Measurements from ENCODE around the gene EREG.
"Not testable (repeated sequence)": the region's sequence is repeated elsewhere in the genome, so short reads cannot be mapped to it uniquely, and the experiment has no call there.

Gene EREG

DNA sequence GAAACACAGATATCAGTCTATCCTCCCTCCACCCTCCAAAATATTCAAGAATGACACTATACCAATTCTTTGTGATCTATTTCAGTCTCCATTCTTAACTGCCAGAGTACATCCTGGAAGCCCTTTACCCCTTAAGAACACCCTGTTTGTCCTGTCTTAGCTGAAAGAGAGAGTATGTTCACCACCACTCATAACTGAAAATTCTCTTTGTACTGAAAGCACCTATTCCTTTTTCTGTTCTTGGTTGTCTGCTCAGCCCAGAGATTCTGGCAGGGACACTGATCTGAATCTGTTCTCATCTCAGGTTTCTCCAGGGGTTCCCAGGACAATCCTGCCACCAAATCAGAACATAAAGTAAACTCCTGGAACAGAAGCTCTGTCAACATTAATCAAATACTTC lies 25.4 kb upstream of the EREG start:
- no peak for DNase-seq (ENCODE audit: low read depth)
- H3K4me3 ChIP-seq (ENCODE audit: low read depth, low read length) = no peak overlapping the region

- not testable (repeated sequence) for H3K4me3 ChIP-seq (ENCODE audit: low read depth, low read length); DNase-seq (ENCODE audit: low read depth)
Measured at GRCh38 chr4:74340421-74340820, 24.5 kb upstream of the EREG start.

GRCh38 chr4:74344031-74344430 lies 20.9 kb upstream of the EREG start:
- no peak overlapping the region for H3K4me3 ChIP-seq (ENCODE audit: low read depth, low read length)
- DNase-seq (ENCODE audit: low read depth) = no peak

GRCh38 chr4:74353858-74354257 lies 11.1 kb upstream of the EREG start:
- DNase-seq (ENCODE audit: low read depth) = no peak
- H3K4me3 ChIP-seq (ENCODE audit: low read depth, low read length) = no peak overlapping the region

DNA sequence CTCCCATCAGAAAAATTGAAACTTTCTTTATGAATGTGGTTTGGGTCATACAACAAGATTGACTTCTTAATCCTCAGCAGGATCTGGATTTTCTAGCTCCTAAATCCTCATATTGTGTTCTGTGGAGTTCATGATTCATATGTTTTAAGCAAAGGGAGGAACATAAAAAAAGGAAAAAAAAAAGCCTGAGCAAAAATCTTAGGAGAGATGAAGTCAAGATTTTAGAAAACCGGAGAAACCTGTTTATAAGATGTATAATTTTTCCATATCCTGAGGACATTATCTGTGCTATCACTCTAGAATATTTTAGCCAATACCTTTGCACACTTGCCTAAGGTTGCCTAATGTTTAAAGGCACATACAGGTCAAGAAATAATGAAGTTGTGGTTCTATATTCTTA lies 7.0 kb upstream of the EREG start:
- no peak for DNase-seq (ENCODE audit: low read depth)

DNA sequence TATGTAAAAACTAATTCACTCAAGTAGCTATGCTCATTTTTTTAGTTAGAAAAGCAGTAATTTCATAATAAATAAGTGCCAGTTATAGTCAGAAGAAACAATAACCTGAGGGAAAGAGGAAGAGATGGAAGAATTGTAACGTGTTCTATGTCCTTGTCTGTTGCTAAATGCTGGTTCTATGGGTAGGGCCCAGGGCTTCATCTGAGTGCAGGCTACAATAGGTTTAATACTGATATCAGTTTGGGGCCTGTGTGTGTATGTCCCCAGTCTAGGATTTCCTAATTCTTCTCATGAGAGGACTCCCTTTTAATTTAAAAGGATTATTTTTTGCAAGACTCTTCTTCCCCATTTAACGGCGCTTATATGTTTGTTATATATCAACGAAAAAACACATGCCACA lies 3.3 kb upstream of the EREG start:
- no peak overlapping the region for H3K4me3 ChIP-seq (ENCODE audit: low read depth, low read length)
- no peak for DNase-seq (ENCODE audit: low read depth)

More for the DNA sequence above, 7.0 kb upstream of the EREG start:
- H3K4me3 ChIP-seq (ENCODE audit: low read depth, low read length) = no peak overlapping the region

DNA sequence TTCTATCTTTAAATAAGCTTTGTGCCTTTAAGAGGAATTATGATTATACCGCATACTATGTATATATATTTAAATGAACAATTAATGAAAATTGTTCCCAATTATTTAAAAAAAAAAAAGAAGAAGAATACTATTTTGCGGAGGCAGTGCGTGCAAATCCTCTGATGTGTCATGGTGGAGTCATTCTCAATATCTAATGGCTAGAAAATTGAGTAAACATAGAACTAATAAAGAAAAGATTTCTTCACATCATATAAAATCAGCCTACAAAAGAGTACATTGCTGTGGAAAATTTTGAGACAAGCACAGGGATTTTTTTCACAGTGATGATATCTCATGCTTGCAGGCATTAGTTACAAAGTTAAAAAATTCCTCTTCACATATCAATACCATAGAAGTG lies 2.6 kb upstream of the EREG start:
- H3K4me3 ChIP-seq (ENCODE audit: low read depth, low read length) = no peak overlapping the region
- DNase-seq (ENCODE audit: low read depth) = no peak

DNA sequence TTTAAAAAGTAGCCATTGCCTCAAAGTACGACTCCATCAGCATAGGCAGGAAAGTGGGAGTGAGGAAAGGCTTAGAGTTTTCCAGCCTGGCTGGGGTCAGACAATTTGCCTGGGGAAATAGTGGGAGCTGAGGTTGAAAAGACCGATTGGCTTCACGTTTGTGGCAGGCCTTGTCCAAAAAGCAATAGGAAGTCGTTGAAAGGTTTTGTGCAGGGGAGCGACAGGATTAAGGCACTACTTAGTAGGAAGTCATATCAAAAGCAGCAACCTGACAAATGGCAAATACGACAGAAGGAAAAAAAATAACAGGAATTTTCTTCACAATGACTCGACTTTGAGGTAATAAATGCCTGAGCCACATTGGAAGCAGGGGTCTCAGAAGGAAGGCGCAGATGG lies 691 bp upstream of the EREG start:
- no peak overlapping the region for H3K4me3 ChIP-seq (ENCODE audit: low read depth, low read length)
- DNase-seq (ENCODE audit: low read depth) = no peak

- peak overlapping the region; percentile 55 for H3K4me3 ChIP-seq (ENCODE audit: low read depth, low read length)
- DNase-seq (ENCODE audit: low read depth) = no peak
Measured at GRCh38 chr4:74365761-74366160, 816 bp downstream of the EREG start.

GRCh38 chr4:74366367-74366911 lies 1.5 kb downstream of the EREG start:
- H3K4me3 ChIP-seq (ENCODE audit: low read depth, low read length) = no peak overlapping the region
- DNase-seq (ENCODE audit: low read depth) = no peak

GRCh38 chr4:74367656-74368290 lies 2.8 kb downstream of the EREG start:
- H3K4me3 ChIP-seq (ENCODE audit: low read depth, low read length) = no peak overlapping the region
- DNase-seq (ENCODE audit: low read depth) = no peak

GRCh38 chr4:74368596-74368995 lies 3.7 kb downstream of the EREG start:
- no peak overlapping the region for H3K4me3 ChIP-seq (ENCODE audit: low read depth, low read length)
- DNase-seq (ENCODE audit: low read depth) = no peak

DNA sequence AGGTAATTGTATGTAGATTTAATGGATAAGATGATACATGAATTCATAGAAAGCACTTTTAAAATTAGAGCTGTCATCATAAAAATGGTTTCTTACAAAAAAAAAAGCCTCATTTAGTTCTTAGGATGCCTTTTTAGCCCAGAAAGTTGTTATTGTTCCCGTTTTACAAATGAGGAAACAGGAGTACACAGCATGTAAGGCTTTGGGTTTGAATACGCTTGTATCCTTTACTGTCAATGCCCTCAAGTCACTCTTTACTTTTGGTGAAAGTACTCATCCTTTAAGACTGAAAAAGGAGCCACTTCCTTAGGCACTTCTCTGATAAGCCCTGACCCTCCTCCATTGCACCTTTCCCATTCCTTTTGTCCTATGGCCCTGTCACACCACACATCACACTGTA lies 4.9 kb downstream of the EREG start:
- no peak overlapping the region for H3K4me3 ChIP-seq (ENCODE audit: low read depth, low read length)
- no peak for DNase-seq (ENCODE audit: low read depth)

DNA sequence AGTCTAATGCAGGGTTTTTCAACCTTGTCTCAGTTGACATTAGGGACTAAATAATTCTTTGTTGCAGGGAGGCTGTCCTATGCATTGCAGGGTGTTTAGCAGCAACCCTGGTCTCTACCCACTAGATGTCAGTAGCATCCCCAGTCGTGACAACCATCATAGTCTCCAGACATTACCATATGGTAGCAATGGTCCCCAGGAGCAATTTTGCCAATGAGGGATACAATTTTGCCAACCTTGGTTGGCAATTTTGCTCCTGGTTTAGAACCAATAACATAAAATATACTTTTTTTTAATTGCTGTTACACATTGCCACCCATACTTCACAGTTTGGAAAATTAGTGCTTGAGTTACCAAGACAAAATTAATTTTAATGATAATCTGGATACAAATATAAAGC lies 6.0 kb downstream of the EREG start:
- DNase-seq (ENCODE audit: low read depth) = peak; percentile 36

GRCh38 chr4:74374128-74374527 lies 9.2 kb downstream of the EREG start:
- no peak for DNase-seq (ENCODE audit: low read depth)
- H3K4me3 ChIP-seq (ENCODE audit: low read depth, low read length) = no peak overlapping the region

More for the DNA sequence above, 6.0 kb downstream of the EREG start:
- H3K4me3 ChIP-seq (ENCODE audit: low read depth, low read length) = no peak overlapping the region

DNA sequence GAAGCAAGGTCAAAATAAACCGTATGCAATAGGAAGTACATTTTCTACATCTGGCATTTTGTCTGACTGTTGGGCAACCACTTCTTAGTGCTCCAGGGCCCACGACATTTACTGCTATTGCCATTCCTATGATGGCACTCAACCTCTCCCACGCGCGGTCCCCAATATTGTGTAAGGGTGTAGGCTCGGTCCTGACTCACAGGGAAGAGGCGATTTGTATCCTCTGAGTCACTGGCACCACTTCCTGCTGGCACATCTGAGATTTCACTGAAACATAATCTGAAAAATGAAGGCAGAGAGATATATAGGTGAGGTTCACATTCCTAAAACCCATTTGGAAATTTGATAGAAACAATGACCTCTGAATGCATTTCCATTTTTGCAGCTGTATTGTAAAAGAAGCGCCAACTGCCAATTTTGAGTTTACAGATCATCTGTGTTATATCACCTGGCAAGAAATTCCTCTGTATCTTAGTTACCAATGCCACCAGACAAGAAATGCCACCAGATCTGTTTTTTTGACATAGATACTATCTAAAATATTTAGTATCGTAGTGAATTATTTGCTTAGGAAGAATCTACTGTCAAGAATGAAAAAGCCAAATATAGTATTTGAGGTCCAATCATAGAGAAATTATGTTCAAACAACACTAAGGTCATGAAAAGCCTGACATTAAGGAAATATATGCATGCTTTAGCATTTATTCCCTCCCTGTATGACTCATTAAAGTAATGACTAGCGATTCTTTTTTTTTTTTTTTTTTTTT lies 9.8 kb downstream of the EREG start:
- DNase-seq (ENCODE audit: low read depth) = peak; percentile 86
- no peak overlapping the region for H3K4me3 ChIP-seq (ENCODE audit: low read depth, low read length)

DNA sequence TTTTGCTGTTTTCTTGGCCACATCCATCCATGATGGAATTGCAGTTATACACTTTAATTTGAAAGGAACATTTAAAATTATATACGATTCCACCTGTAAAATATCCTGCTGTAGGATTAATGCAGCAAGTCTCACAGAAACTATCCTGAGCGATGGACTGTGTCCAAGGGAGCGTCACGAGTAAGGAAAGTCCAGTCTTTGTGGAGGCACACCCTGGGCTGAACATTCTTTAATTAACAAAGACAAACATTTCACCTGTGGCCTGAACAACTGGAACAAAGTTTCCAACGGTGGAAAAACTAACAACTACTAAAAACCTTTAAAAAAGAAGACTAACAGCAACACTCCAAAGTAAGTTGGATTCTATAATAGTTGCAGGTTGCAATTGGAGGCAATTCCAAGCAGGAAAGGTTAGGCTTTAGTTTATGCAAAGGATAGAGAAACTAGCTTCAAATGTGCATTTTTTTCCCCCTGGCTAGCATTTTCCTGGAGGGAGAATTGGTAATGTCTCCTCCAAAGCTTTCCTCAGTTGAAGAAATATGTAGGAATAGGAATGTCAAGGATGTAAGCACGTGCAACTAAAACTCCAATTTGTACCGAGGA lies 11.0 kb downstream of the EREG start:
- no peak overlapping the region for H3K4me3 ChIP-seq (ENCODE audit: low read depth, low read length)
- DNase-seq (ENCODE audit: low read depth) = no peak

DNA sequence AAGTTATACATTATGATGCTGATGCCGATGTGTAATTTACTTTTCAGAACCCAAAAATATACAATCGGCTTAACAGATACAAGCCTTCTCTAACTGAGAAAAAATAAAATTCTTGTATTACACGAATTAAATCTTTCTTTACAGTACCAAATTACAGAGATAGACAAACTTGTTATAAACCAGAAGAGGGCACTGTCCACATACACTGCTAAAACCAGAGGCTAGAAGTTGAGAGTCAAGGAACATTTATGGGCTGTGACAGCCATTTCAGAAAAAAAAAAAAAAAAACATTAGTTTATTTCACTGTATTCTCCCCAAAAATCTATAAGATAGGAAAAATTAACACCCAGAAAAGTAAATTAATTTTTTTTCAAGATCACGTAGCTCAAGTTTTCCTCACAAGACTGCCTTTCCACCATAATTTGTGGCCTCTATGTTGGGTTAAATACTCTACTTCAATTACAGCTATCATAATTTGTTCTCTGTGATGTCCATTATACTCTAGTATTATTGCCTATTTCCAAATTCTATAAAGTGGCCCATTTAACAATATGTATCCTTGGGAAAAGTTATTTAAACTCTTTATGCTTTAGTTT lies 12.0 kb downstream of the EREG start:
- no peak overlapping the region for H3K4me3 ChIP-seq (ENCODE audit: low read depth, low read length)
- peak; percentile 55 for DNase-seq (ENCODE audit: low read depth)

DNA sequence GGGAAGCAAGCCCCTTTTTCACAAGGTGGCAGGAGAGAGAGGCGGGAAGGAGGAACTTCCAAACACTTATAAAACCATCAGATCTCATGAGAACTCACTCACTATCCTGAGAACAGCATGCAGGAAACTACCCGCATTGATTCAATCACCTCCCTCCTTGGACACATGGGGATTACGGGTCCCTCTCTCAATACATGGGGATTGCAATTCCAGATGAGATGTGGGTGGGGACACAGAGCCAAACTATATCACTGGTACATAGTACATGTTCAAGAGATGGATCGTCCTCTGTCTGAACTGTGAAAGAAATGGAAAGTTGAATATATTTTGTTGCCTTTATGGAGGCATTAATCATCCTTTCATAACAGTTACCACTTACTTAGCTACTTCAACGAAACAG lies 12.8 kb downstream of the EREG start:
- H3K4me3 ChIP-seq (ENCODE audit: low read depth, low read length) = no peak overlapping the region
- DNase-seq (ENCODE audit: low read depth) = no peak

DNA sequence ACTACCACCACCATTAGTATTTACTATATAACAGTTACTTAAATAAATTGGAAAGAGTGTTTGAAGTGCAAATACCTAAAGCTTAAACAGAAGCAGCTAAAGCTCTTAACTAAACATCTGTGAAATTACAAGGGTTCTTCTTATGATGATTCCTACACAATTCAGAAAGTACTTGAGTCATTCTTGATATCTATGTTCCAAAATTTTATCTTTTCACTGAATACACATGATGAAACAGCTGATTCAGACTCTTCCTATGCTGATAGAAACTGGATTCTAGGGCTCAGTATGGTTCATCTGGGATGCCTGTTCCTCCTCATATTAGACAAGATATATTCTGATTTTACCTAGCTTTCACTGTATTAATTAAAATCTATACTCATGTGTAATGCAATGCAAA lies 13.6 kb downstream of the EREG start:
- H3K4me3 ChIP-seq (ENCODE audit: low read depth, low read length) = no peak overlapping the region
- no peak for DNase-seq (ENCODE audit: low read depth)

Measured in skeletal muscle cell (primary cell).